SK-N-SH (cell line): ENCODE results near the gene GPR42. TPM values are rescaled to one million over a fixed set of nuclear protein-coding genes. Genes with fewer than 3 reads are reported as not detected.

Source experiments
- CTCF ChIA-PET: fragments of 300-600, 350-600 bp; formaldehyde crosslinking; extraction: SDS; loops from one replicate; lab custom pipeline; 2021; lab: Yijun Ruan, JAX
- POLR2A ChIA-PET: fragments of 350-600 bp; sonication (Branson Sonifier 250); formaldehyde crosslinking; extraction: SDS; loops from one replicate; lab custom pipeline; 2020; ENCODE audit warnings: antibody characterized with exemption, inconsistent platforms; lab: Yijun Ruan, JAX
- DNase-seq: peaks from one replicate; pipeline ENCODE4 v3.0.0; 2012
- H2AFZ ChIP-seq: fragments of 200-600 bp; sonication (generic); 2 replicates; pipeline ENCODE4 v1.8.1; 2016; ENCODE audit warnings: antibody characterized with exemption, mild to moderate bottlenecking, low read depth
- H3F3A ChIP-seq: fragments of 200-600 bp; sonication (generic); replicated peaks from 2 replicates; pipeline ENCODE3; 2016; ENCODE audit warnings: antibody characterized with exemption, mild to moderate bottlenecking; ENCODE audit not compliant: insufficient read depth
- H3K27ac ChIP-seq, 2 experiments: fragments of 200-500 bp in 1 of 2; fragments of 200-600 bp in 1 of 2; sonication (Bioruptor generic) in 1 of 2; sonication (generic), shearing (Covaris generic) in 1 of 2; 2 replicates each; pipeline versions ENCODE4 v1.5.1 to v1.6.1; 2014 to 2016; ENCODE audit warnings: low read depth in 2 of 2, inconsistent platforms in 1 of 2, low read length in 1 of 2, mild to moderate bottlenecking in 1 of 2, mixed read lengths in 1 of 2
- H3K27me3 ChIP-seq: fragments of 200-600 bp; sonication (generic), shearing (Covaris generic); 2 replicates; pipeline ENCODE4 v1.6.1; 2016; ENCODE audit warnings: mixed run types; ENCODE audit not compliant: insufficient read depth
- H3K36me3 ChIP-seq, 2 experiments: fragments of 200-500 bp in 1 of 2; fragments of 200-600 bp in 1 of 2; sonication (Bioruptor generic) in 1 of 2; sonication (generic) in 1 of 2; replicated peaks in 1 of 2; 2 replicates each; pipeline versions ENCODE3 to v1.5.1; 2014 to 2016; ENCODE audit warnings: low read length in 1 of 2, mild to moderate bottlenecking in 1 of 2; ENCODE audit not compliant: insufficient read depth in 2 of 2, control insufficient read depth in 1 of 2
- H3K4me1 ChIP-seq, 2 experiments: fragments of 200-500 bp in 1 of 2; fragments of 200-600 bp in 1 of 2; sonication (Bioruptor generic) in 1 of 2; sonication (generic), shearing (Covaris generic) in 1 of 2; 2 replicates each; pipeline versions ENCODE4 v1.5.1 to v1.6.1; 2014 to 2016; ENCODE audit warnings: low read depth in 1 of 2, low read length in 1 of 2, mixed run types in 1 of 2; ENCODE audit not compliant: insufficient read depth in 2 of 2, control insufficient read depth in 1 of 2
- H3K4me2 ChIP-seq: fragments of 200-600 bp; sonication (generic), shearing (Covaris generic); 2 replicates; pipeline ENCODE4 v1.6.1; 2017; ENCODE audit warnings: mixed run types
- H3K4me3 ChIP-seq, 2 experiments: fragments of 200-500 bp in 1 of 2; fragments of 200-600 bp in 1 of 2; sonication (Bioruptor generic) in 1 of 2; sonication (generic), shearing (Covaris generic) in 1 of 2; 2 replicates each; pipeline versions ENCODE4 v1.5.1 to v1.8.1; 2014 to 2016; ENCODE audit warnings: low read depth in 2 of 2, inconsistent platforms in 1 of 2, low read length in 1 of 2, mild to moderate bottlenecking in 1 of 2, mixed read lengths in 1 of 2, moderate library complexity in 1 of 2
- H3K79me2 ChIP-seq: fragments of 200-600 bp; sonication (generic); 2 replicates; pipeline ENCODE4 v1.8.1; 2017; ENCODE audit warnings: mild to moderate bottlenecking; ENCODE audit not compliant: insufficient read depth
- H3K9ac ChIP-seq: fragments of 200-600 bp; sonication (generic); 2 replicates; pipeline ENCODE4 v1.6.1; 2017; ENCODE audit warnings: mixed run types
- H3K9me2 ChIP-seq: fragments of 200-600 bp; sonication (generic); 2 replicates; pipeline ENCODE4 v1.6.1; 2017; ENCODE audit warnings: mixed run types
- H3K9me3 ChIP-seq: fragments of 200-600 bp; sonication (generic); 2 replicates; pipeline ENCODE4 v1.6.1; 2017; ENCODE audit warnings: mixed run types, mild to moderate bottlenecking, moderate library complexity
- H4K20me1 ChIP-seq: fragments of 200-600 bp; sonication (generic); 2 replicates; pipeline ENCODE4 v1.6.1; 2017; ENCODE audit warnings: mild to moderate bottlenecking, mixed run types; ENCODE audit not compliant: insufficient read depth
- FOXJ3 ChIP-seq: sonication (generic); formaldehyde crosslinking; IDR thresholded peaks from 2 replicates; pipeline ENCODE4 v1.5.1; 2020; ENCODE audit warnings: mild to moderate bottlenecking, missing genetic modification reagents
- NFIC ChIP-seq: IDR thresholded peaks from 2 replicates; pipeline ENCODE4 v1.4.0; 2012; ENCODE audit warnings: borderline replicate concordance
- POLR2AphosphoS5 ChIP-seq: IDR thresholded peaks from 2 replicates; pipeline ENCODE4 v1.6.1; 2012; ENCODE audit warnings: low read depth, low read length
- RAD21 ChIP-seq: IDR thresholded peaks from 2 replicates; pipeline ENCODE4 v1.6.1; 2012; ENCODE audit warnings: mild to moderate bottlenecking, low read length
- RCOR1 ChIP-seq: fragments of 150-350 bp; IDR thresholded peaks from 2 replicates; pipeline ENCODE4 v1.6.1; 2017; ENCODE audit warnings: antibody characterized with exemption, low read length
- RFX5 ChIP-seq: IDR thresholded peaks from 2 replicates; pipeline ENCODE4 v1.6.1; 2012; ENCODE audit warnings: mild to moderate bottlenecking, improper control_type of control experiment, low read length
- SMC3 ChIP-seq: IDR thresholded peaks from 2 replicates; pipeline ENCODE4 v1.6.1; 2012; ENCODE audit warnings: low read depth, low read length, improper control_type of control experiment
- TAF1 ChIP-seq: IDR thresholded peaks from 2 replicates; pipeline ENCODE4 v1.6.1; 2012; ENCODE audit warnings: low read depth, mild to moderate bottlenecking, low read length, moderate library complexity, borderline replicate concordance
- TCF12 ChIP-seq: IDR thresholded peaks from 2 replicates; pipeline ENCODE4 v1.4.0; 2012
- YY1 ChIP-seq: IDR thresholded peaks from 2 replicates; pipeline ENCODE4 v1.4.0; 2012; ENCODE audit warnings: low read depth, mild to moderate bottlenecking
- WGBS: methylation state at CpG from one replicate; pipeline ENCODE4 v1.1.6; 2017; ENCODE audit warnings: low lambda C conversion rate; 5-methylcytosine and 5-hydroxymethylcytosine counted together
- polyA plus RNA-seq, 3 experiments: library from polyadenylated mRNA; depleted of rRNA; stranded (reverse); fragments of >200 nt; gene quantifications; 2 replicates each; pipeline ENCODE4 v1.2.3, GENCODE V29; 2012
- TF ChIP-seq, protein P1 (sequence below): fragments of 200-600 bp; sonication (generic); IDR thresholded peaks from 2 replicates; pipeline ENCODE4 v1.6.1; 2017; ENCODE audit warnings: antibody characterized with exemption, mild to moderate bottlenecking, moderate library complexity
- TF ChIP-seq, protein P2 (sequence below): IDR thresholded peaks from 2 replicates; pipeline ENCODE4; 2012
- TF ChIP-seq, protein P3 (sequence below): IDR thresholded peaks from 2 replicates; pipeline ENCODE4 v1.4.0; 2012; ENCODE audit warnings: low read depth, borderline replicate concordance

Gene GPR42
- polyA plus RNA-seq, 1 of the 3 experiments (the other 2 are of a cell fraction) = not detected

DNA sequence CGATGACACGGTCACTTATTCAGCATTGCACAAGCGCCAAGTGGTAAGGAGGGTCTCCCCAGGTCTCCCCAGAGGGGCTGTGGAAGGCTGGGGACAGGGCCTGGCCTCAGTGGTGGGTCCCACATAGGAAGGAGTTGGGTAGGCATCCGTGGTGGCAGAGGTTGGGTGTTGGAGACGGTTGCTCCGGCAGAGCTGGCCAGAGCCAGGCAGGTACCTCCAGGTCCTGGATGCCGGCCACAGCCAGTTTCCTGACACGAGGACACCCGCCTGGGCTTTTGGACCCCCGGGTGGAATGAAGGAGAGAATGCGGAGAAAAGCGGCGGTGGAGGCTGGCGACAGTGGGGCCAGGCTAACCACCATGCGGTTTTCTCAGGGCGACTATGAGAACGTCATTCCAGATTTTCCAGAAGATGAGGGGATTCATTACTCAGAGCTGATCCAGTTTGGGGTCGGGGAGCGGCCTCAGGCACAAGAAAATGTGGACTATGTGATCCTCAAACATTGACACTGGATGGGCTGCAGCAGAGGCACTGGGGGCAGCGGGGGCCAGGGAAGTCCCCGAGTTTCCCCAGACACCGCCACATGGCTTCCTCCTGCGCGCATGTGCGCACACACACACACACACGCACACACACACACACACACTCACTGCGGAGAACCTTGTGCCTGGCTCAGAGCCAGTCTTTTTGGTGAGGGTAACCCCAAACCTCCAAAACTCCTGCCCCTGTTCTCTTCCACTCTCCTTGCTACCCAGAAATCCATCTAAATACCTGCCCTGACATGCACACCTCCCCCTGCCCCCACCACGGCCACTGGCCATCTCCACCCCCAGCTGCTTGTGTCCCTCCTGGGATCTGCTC is 24.4 kb upstream of the GPR42 start:
- TF ChIP-seq RCOR1 (no peak), FOXJ3 (CRISPR knock-in tag) (no peak), POLR2AphosphoS5 (no peak), NFIC (no peak), RAD21 (no peak), RFX5 (no peak), TAF1 (no peak), YY1 (no peak), TCF12 (no peak), SMC3 (no peak)
- TF ChIP-seq, protein P1, sequence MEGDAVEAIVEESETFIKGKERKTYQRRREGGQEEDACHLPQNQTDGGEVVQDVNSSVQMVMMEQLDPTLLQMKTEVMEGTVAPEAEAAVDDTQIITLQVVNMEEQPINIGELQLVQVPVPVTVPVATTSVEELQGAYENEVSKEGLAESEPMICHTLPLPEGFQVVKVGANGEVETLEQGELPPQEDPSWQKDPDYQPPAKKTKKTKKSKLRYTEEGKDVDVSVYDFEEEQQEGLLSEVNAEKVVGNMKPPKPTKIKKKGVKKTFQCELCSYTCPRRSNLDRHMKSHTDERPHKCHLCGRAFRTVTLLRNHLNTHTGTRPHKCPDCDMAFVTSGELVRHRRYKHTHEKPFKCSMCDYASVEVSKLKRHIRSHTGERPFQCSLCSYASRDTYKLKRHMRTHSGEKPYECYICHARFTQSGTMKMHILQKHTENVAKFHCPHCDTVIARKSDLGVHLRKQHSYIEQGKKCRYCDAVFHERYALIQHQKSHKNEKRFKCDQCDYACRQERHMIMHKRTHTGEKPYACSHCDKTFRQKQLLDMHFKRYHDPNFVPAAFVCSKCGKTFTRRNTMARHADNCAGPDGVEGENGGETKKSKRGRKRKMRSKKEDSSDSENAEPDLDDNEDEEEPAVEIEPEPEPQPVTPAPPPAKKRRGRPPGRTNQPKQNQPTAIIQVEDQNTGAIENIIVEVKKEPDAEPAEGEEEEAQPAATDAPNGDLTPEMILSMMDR = no peak
- TF ChIP-seq, protein P2, sequence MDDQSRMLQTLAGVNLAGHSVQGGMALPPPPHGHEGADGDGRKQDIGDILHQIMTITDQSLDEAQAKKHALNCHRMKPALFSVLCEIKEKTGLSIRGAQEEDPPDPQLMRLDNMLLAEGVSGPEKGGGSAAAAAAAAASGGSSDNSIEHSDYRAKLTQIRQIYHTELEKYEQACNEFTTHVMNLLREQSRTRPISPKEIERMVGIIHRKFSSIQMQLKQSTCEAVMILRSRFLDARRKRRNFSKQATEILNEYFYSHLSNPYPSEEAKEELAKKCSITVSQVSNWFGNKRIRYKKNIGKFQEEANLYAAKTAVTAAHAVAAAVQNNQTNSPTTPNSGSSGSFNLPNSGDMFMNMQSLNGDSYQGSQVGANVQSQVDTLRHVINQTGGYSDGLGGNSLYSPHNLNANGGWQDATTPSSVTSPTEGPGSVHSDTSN = no peak
- TF ChIP-seq, protein P3, sequence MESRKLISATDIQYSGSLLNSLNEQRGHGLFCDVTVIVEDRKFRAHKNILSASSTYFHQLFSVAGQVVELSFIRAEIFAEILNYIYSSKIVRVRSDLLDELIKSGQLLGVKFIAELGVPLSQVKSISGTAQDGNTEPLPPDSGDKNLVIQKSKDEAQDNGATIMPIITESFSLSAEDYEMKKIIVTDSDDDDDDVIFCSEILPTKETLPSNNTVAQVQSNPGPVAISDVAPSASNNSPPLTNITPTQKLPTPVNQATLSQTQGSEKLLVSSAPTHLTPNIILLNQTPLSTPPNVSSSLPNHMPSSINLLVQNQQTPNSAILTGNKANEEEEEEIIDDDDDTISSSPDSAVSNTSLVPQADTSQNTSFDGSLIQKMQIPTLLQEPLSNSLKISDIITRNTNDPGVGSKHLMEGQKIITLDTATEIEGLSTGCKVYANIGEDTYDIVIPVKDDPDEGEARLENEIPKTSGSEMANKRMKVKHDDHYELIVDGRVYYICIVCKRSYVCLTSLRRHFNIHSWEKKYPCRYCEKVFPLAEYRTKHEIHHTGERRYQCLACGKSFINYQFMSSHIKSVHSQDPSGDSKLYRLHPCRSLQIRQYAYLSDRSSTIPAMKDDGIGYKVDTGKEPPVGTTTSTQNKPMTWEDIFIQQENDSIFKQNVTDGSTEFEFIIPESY = no peak
- POLR2A ChIA-PET = no interaction called here
- 23% methylated on average over 27 of the region's 28 CpGs for WGBS
- Histone ChIP-seq H3K9ac (no peak overlapping the region), H3K9me2 (no peaks in the 10 kb centered on the region), H4K20me1 (no peaks in the 10 kb centered on the region), H3K27me3 (peaks cover 98% of the 10 kb centered on the region), H3K79me2 (no peaks in the 10 kb centered on the region), H2AFZ (no peak overlapping the region), H3K4me2 (no peak overlapping the region), H3K4me3 (no peak overlapping the region), H3F3A (no peaks in the 10 kb centered on the region), H3K27ac (no peak overlapping the region), H3K4me1 (no peaks in the 10 kb centered on the region), H3K36me3 (no peaks in the 10 kb centered on the region), H3K9me3 (no peaks in the 10 kb centered on the region)
- CTCF ChIA-PET = interaction anchor here (0.8 to 1.8 kb wide), 4 partner anchors 19 to 149 kb away, joined by 3 to 5 read pairs (median 4); no protein-coding TSS in a partner anchor
- no peak for DNase-seq
